NCI-H2081 treated with DMSO at 0.1 percent for 48 hours (cell line): ENCODE measurements around the gene CHRDL2.
"Not testable (repeated sequence)": the region's sequence is repeated elsewhere in the genome, so short reads cannot be mapped to it uniquely, and the experiment has no call there.

ENCODE experiments used
- DNase-seq: peaks from one replicate; lab custom pipeline; 2025; lab: John Stamatoyannopoulos, UW

Gene CHRDL2

GRCh38 chr11:74670171-74670570 lies 61.1 kb downstream of the CHRDL2 start:
- DNase-seq, result no peak

GRCh38 chr11:74669211-74670160 lies 61.7 kb downstream of the CHRDL2 start:
- no peak for DNase-seq

GRCh38 chr11:74663315-74663714 lies 67.9 kb downstream of the CHRDL2 start:
- no peak for DNase-seq

GRCh38 chr11:74662487-74663103 lies 68.6 kb downstream of the CHRDL2 start:
- no peak for DNase-seq

- DNase-seq, result not testable (repeated sequence)
These were observed 72.1 kb downstream of the CHRDL2 start for GRCh38 chr11:74659124-74659523.

GRCh38 chr11:74654976-74655375 lies 76.2 kb downstream of the CHRDL2 start:
- DNase-seq, result no peak

- DNase-seq, result no peak
These were observed 80.7 kb downstream of the CHRDL2 start for GRCh38 chr11:74650498-74650897.

GRCh38 chr11:74648894-74649293 lies 82.3 kb downstream of the CHRDL2 start:
- no peak for DNase-seq

- no peak for DNase-seq
These were observed 83.4 kb downstream of the CHRDL2 start for GRCh38 chr11:74647831-74648230.

- no peak for DNase-seq
These were observed 83.8 kb downstream of the CHRDL2 start for GRCh38 chr11:74647404-74647803.

GRCh38 chr11:74646954-74647353 lies 84.3 kb downstream of the CHRDL2 start:
- DNase-seq, result no peak
